HepG2 (cell line): ENCODE results near the gene CASKIN1. TPM values are rescaled to one million over a fixed set of nuclear protein-coding genes. Genes with fewer than 3 reads are reported as not detected.
A peak's percentile ranks its signal among the peaks of the same experiment; 100 is the strongest.

ENCODE experiments used
- DNMT1 ChIP-seq: sonication (generic); formaldehyde crosslinking; IDR thresholded peaks from 2 replicates; pipeline ENCODE4 v1.5.1; 2020; ENCODE audit warnings: mild to moderate bottlenecking, missing genetic modification reagents
- EP300 ChIP-seq, 3 experiments: sonication (generic) in 1 of 3; formaldehyde crosslinking in 1 of 3; IDR thresholded peaks; 2 replicates each; pipeline versions ENCODE4 v1.5.1 to v1.6.1; 2011 to 2020; ENCODE audit warnings: low read depth in 2 of 3, low read length in 2 of 3, borderline replicate concordance in 1 of 3, improper control_type of control experiment in 1 of 3, mild to moderate bottlenecking in 1 of 3, missing genetic modification reagents in 1 of 3, moderate library complexity in 1 of 3
- HNF1B ChIP-seq: sonication (generic); formaldehyde crosslinking; IDR thresholded peaks from 2 replicates; pipeline ENCODE4 v1.5.1; 2020; ENCODE audit warnings: mild to moderate bottlenecking, moderate library complexity, missing genetic modification reagents
- MED13 ChIP-seq: sonication (generic); formaldehyde crosslinking; IDR thresholded peaks from 2 replicates; pipeline ENCODE4 v1.5.0; 2020; ENCODE audit warnings: missing genetic modification reagents
- RBM39 ChIP-seq: fragments of 200-400 bp; formaldehyde crosslinking; IDR thresholded peaks from one replicate; pipeline ENCODE4 v1.6.1; 2018; ENCODE audit warnings: antibody characterized with exemption, mild to moderate bottlenecking, low read depth, low read length; ENCODE audit not compliant: poor library complexity, severe bottlenecking
- TBX3 ChIP-seq: fragments of 450-650 bp; IDR thresholded peaks from 2 replicates; pipeline ENCODE4 v1.6.1; 2017; ENCODE audit warnings: antibody characterized with exemption, mild to moderate bottlenecking, inconsistent platforms, borderline replicate concordance
- YEATS4 ChIP-seq: sonication (generic); formaldehyde crosslinking; IDR thresholded peaks from 2 replicates; pipeline ENCODE4 v1.4.0; 2020; ENCODE audit warnings: missing genetic modification reagents, borderline replicate concordance
- ZNF232 ChIP-seq: sonication (generic); formaldehyde crosslinking; IDR thresholded peaks from 2 replicates; pipeline ENCODE4 v1.4.0; 2020; ENCODE audit warnings: missing genetic modification reagents, borderline replicate concordance
- ZNF317 ChIP-seq: sonication (generic); formaldehyde crosslinking; IDR thresholded peaks from 2 replicates; pipeline ENCODE4 v1.5.0; 2020; ENCODE audit warnings: mild to moderate bottlenecking, missing genetic modification reagents
- polyA plus RNA-seq, 8 experiments: library from polyadenylated mRNA; depleted of rRNA in 3 of 8; stranded (reverse) in 7 of 8; unstranded in 1 of 8; fragments of >200 nt; fragmentation: Illumina TruSeq in 4 of 8; extraction: Trizol in 4 of 8; gene quantifications; 2 replicates each; pipeline versions ENCODE4 v1.2.1 to v1.2.3, GENCODE V29; 2011 to 2016; ENCODE audit warnings: low read depth in 4 of 8, missing spikeins in 1 of 8, mixed read lengths in 1 of 8; ENCODE audit not compliant: insufficient read depth in 1 of 8
- total RNA-seq, 5 experiments: library from RNA; depleted of rRNA; stranded (reverse); fragments of >200 nt; fragmentation: Illumina TruSeq; extraction: Trizol; gene quantifications; 2 replicates each; pipeline ENCODE4 v1.2.3, GENCODE V29; 2016; ENCODE audit warnings: low read depth in 1 of 5
- TF ChIP-seq, protein P1 (sequence below): sonication (generic); formaldehyde crosslinking; IDR thresholded peaks from 2 replicates; pipeline ENCODE4 v1.4.0; 2020; ENCODE audit warnings: mild to moderate bottlenecking, missing genetic modification reagents
- TF ChIP-seq, protein P2 (sequence below): sonication (generic); formaldehyde crosslinking; IDR thresholded peaks from 2 replicates; pipeline ENCODE4 v1.4.0; 2020; ENCODE audit warnings: mild to moderate bottlenecking, missing genetic modification reagents, borderline replicate concordance

CASKIN1 gene
- total and polyA plus RNA-seq, 2 of the 13 experiments (the other 11 are each of a cell fraction or from before 2014, with no cell fraction given): 1.2 to 2.2 TPM

DNA sequence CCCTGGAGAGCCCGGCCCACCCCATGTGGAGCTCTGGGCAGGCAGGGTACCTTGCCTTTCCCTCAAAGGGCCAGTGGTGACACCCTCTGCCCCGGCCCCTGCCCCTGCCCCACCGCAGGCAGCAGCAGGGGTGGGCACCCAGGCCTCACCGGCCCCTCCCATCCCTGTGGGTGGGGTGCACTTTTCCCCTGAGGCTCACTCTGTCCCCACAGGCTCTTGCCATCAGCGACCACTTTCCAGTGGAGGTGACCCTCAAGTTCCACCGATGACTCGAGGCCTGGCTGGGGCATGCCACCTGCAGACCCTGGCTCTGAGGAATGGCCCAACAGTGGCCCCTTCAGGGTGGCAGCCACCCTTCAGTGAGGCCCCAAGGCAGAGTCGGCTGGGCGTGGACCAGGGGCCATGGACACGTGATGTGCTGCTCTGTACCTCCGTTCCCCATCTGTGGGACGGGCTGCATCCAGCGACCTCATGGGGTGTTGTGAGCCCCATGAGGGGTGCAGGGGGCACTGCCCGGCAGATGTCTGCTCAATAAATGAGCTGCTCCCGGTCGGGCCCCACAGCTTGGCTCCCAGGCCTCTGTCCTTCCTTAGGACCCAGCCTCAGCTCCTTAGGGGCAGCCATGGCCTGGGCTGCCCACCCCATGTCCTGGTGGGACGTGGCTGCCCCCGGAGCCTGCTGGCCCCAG lies 41.9 kb upstream of the CASKIN1 start (continued):
- TF ChIP-seq HNF1B (CRISPR knock-in tag) (no peak), YEATS4 (no peak), RBM39 (peak; percentile 78), TBX3 (no peak), ZNF232 (CRISPR knock-in tag) (no peak), MED13 (no peak), EP300 (IDR thresholded peaks at IDR 0.05; ENCODE audit: low read depth in 2 of 2, low read length in 2 of 2) (no peak), EP300 (CRISPR knock-in tag; IDR thresholded peaks at IDR 0.05; ENCODE audit: borderline replicate concordance) (no peak), ZNF317 (no peak), DNMT1 (CRISPR knock-in tag) (no peak)
- TF ChIP-seq, protein P1, sequence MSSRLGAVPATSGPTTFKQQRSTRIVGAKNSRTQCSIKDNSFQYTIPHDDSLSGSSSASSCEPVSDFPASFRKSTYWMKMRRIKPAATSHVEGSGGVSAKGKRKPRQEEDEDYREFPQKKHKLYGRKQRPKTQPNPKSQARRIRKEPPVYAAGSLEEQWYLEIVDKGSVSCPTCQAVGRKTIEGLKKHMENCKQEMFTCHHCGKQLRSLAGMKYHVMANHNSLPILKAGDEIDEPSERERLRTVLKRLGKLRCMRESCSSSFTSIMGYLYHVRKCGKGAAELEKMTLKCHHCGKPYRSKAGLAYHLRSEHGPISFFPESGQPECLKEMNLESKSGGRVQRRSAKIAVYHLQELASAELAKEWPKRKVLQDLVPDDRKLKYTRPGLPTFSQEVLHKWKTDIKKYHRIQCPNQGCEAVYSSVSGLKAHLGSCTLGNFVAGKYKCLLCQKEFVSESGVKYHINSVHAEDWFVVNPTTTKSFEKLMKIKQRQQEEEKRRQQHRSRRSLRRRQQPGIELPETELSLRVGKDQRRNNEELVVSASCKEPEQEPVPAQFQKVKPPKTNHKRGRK (CRISPR knock-in tag): no peak
- TF ChIP-seq, protein P2, sequence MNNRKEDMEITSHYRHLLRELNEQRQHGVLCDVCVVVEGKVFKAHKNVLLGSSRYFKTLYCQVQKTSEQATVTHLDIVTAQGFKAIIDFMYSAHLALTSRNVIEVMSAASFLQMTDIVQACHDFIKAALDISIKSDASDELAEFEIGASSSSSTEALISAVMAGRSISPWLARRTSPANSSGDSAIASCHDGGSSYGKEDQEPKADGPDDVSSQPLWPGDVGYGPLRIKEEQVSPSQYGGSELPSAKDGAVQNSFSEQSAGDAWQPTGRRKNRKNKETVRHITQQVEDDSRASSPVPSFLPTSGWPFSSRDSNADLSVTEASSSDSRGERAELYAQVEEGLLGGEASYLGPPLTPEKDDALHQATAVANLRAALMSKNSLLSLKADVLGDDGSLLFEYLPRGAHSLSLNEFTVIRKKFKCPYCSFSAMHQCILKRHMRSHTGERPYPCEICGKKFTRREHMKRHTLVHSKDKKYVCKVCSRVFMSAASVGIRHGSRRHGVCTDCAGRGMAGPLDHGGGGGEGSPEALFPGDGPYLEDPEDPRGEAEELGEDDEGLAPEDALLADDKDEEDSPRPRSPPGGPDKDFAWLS (CRISPR knock-in tag): no peak
